Neuronal stem cell (in vitro differentiated cells): ENCODE results near the gene LPIN1.

Experiments used
- DNase-seq: peaks from one replicate; pipeline ENCODE4 v3.0.0-alpha.2; 2013; ENCODE audit warnings: low spot score
- H2AFZ ChIP-seq: one replicate; pipeline ENCODE4 v1.6.1; 2013; ENCODE audit warnings: mild to moderate bottlenecking, low read length, inconsistent platforms
- H2AK5ac ChIP-seq: 2 replicates; pipeline ENCODE4 v1.6.1; 2013; ENCODE audit warnings: low read depth, mild to moderate bottlenecking, inconsistent platforms, low read length, moderate library complexity, mixed read lengths
- H2BK120ac ChIP-seq: 2 replicates; pipeline ENCODE4 v1.6.1; 2013; ENCODE audit warnings: low read depth, mild to moderate bottlenecking, inconsistent platforms, low read length, moderate library complexity, mixed read lengths
- H2BK12ac ChIP-seq: one replicate; pipeline ENCODE4 v1.6.1; 2013; ENCODE audit warnings: low read length, inconsistent platforms
- H2BK15ac ChIP-seq: 2 replicates; pipeline ENCODE4 v1.6.1; 2013; ENCODE audit warnings: mild to moderate bottlenecking, low read length, inconsistent platforms, mixed read lengths
- H2BK5ac ChIP-seq: one replicate; pipeline ENCODE4 v1.6.1; 2013; ENCODE audit warnings: inconsistent platforms, mild to moderate bottlenecking, low read length, moderate library complexity
- H3K14ac ChIP-seq: one replicate; pipeline ENCODE4 v1.6.1; 2013; ENCODE audit warnings: low read length, inconsistent platforms
- H3K18ac ChIP-seq: 2 replicates; pipeline ENCODE4 v1.6.1; 2013; ENCODE audit warnings: low read length, inconsistent platforms
- H3K23ac ChIP-seq: 2 replicates; pipeline ENCODE4 v1.6.1; 2013; ENCODE audit warnings: low read depth, mild to moderate bottlenecking, mixed read lengths, low read length, inconsistent platforms; ENCODE audit not compliant: poor library complexity
- H3K27ac ChIP-seq: replicated peaks from 3 replicates; pipeline ENCODE4 v1.5.1; 2013; ENCODE audit warnings: low read length, inconsistent platforms
- H3K27me3 ChIP-seq, 3 experiments: 2 replicates each; pipeline ENCODE4 v1.6.1; 2013; ENCODE audit warnings: low read length in 3 of 3, mild to moderate bottlenecking in 2 of 3, inconsistent platforms in 1 of 3, low read depth in 1 of 3, mixed read lengths in 1 of 3, moderate library complexity in 1 of 3; ENCODE audit not compliant: control insufficient read depth in 3 of 3, insufficient read depth in 3 of 3
- H3K36me3 ChIP-seq, 2 donors: replicated peaks in 1 of 2; 2 replicates each; pipeline ENCODE4 v1.6.1; 2013; ENCODE audit warnings: low read length in 2 of 2; ENCODE audit not compliant: control insufficient read depth in 2 of 2, insufficient read depth in 2 of 2
- H3K4ac ChIP-seq: 2 replicates; pipeline ENCODE4 v1.6.1; 2013; ENCODE audit warnings: inconsistent platforms, mild to moderate bottlenecking, low read length, moderate library complexity
- H3K4me1 ChIP-seq, 2 donors: 1 replicate in 1 of 2; 2 replicates in 1 of 2; pipeline ENCODE4 v1.6.1; 2013; ENCODE audit warnings: low read length in 2 of 2, low read depth in 1 of 2; ENCODE audit not compliant: control insufficient read depth in 2 of 2, insufficient read depth in 1 of 2
- H3K4me2 ChIP-seq: one replicate; pipeline ENCODE4 v1.6.1; 2013; ENCODE audit warnings: mild to moderate bottlenecking, low read length, inconsistent platforms; ENCODE audit not compliant: insufficient read depth, poor library complexity, severe bottlenecking
- H3K4me3 ChIP-seq, 2 donors: 2 replicates each; pipeline ENCODE4 v1.5.1; 2013; ENCODE audit warnings: low read length in 2 of 2, mild to moderate bottlenecking in 2 of 2, inconsistent platforms in 1 of 2, moderate library complexity in 1 of 2
- H3K79me1 ChIP-seq: one replicate; pipeline ENCODE4 v1.6.1; 2013; ENCODE audit warnings: low read depth, mild to moderate bottlenecking, inconsistent platforms, low read length, moderate library complexity
- H3K9ac ChIP-seq: one replicate; pipeline ENCODE4 v1.6.1; 2013; ENCODE audit warnings: mild to moderate bottlenecking, low read depth, low read length, inconsistent platforms; ENCODE audit not compliant: poor library complexity
- H3K9me3 ChIP-seq, 2 donors: replicated peaks in 1 of 2; 2 replicates each; pipeline versions ENCODE3 to v1.6.1; 2013; ENCODE audit warnings: low read length in 2 of 2, mild to moderate bottlenecking in 2 of 2, inconsistent platforms in 1 of 2, low read depth in 1 of 2, mixed read lengths in 1 of 2, moderate library complexity in 1 of 2; ENCODE audit not compliant: control insufficient read depth in 2 of 2, insufficient read depth in 1 of 2
- H4K8ac ChIP-seq: one replicate; pipeline ENCODE4 v1.6.1; 2013; ENCODE audit warnings: low read depth, mild to moderate bottlenecking, inconsistent platforms, low read length, moderate library complexity
- H4K91ac ChIP-seq: one replicate; pipeline ENCODE4 v1.6.1; 2013; ENCODE audit warnings: low read length, low read depth, mild to moderate bottlenecking, inconsistent platforms; ENCODE audit not compliant: poor library complexity
- WGBS, 2 donors: extraction: QIAGEN DNeasy Blood & Tissue Kit; methylation state at CpG; one replicate each; pipeline ENCODE4 v1.1.7; 2013; ENCODE audit warnings: missing lambda C conversion rate in 2 of 2, mixed read lengths in 1 of 2; ENCODE audit not compliant: insufficient read length in 2 of 2, insufficient replicate concordance in 1 of 2; ENCODE audit errors: extremely low coverage in 2 of 2; 5-methylcytosine and 5-hydroxymethylcytosine counted together

The LPIN1 gene

GRCh38 chr2:11829947-11830707, 83.7 kb downstream of the LPIN1 start:
- no peaks in the 10 kb centered on the region for H3K79me1 ChIP-seq

GRCh38 chr2:11830708-11831301, 84.4 kb downstream of the LPIN1 start:
- Histone ChIP-seq H3K4me1 (peaks cover 4 to 30% of the 10 kb centered on the region in 2 donors), H3K27ac (peak overlapping the region; percentile 97), H2BK120ac (no peak overlapping the region), H2AFZ (peak overlapping the region; percentile 87), H3K4me2 (no peak overlapping the region), H2BK15ac (no peak overlapping the region), H3K14ac (no peak overlapping the region), H3K18ac (no peak overlapping the region), H3K36me3 (peaks cover 4 to 16% of the 10 kb centered on the region in 2 donors), H3K79me1 (no peaks in the 10 kb centered on the region), H3K9ac (no peak overlapping the region), H3K27me3 (no peaks in the 10 kb centered on the region), H3K4ac (no peak overlapping the region), H3K23ac (no peak overlapping the region), H2BK12ac (no peak overlapping the region), H3K4me3 (peak overlapping the region in 1 of 2 donors; percentile 42), H4K8ac (no peak overlapping the region), H4K91ac (no peak overlapping the region), H2AK5ac (no peak overlapping the region), H2BK5ac (no peak overlapping the region), H3K9me3 (peaks cover 0 to 13% of the 10 kb centered on the region in 2 donors)
- no peak for DNase-seq
- WGBS, 2 donors = no CpG with 5 or more reads among the region's 7 CpGs

More at GRCh38 chr2:11829947-11830707, 83.7 kb downstream of the LPIN1 start:
- H3K4me3 ChIP-seq = peak overlapping the region; percentile 13 to 42
- peaks cover 4 to 30% of the 10 kb centered on the region in 2 donors for H3K4me1 ChIP-seq
- H3K4me2 ChIP-seq = peak overlapping the region; percentile 41
- H2AFZ ChIP-seq = peak overlapping the region; percentile 87
- peaks cover 4 to 23% of the 10 kb centered on the region in 2 donors for H3K36me3 ChIP-seq
- no peaks in the 10 kb centered on the region for H3K27me3 ChIP-seq
- WGBS, 2 donors = no CpG with 5 or more reads among the region's 17 CpGs
- peak; percentile 75 for DNase-seq
- no peak overlapping the region for H4K91ac ChIP-seq
- H3K9ac ChIP-seq = no peak overlapping the region
- H2BK15ac ChIP-seq = peak overlapping the region; percentile 41
- H2BK120ac ChIP-seq = peak overlapping the region; percentile 95
- H3K14ac ChIP-seq = no peak overlapping the region
- H3K27ac ChIP-seq = peak overlapping the region; percentile 97
- H4K8ac ChIP-seq = no peak overlapping the region
- H3K18ac ChIP-seq = peak overlapping the region; percentile 92
- peak overlapping the region; percentile 85 for H2BK5ac ChIP-seq
- peaks cover 0 to 11% of the 10 kb centered on the region in 2 donors for H3K9me3 ChIP-seq
- H2AK5ac ChIP-seq = no peak overlapping the region
- no peak overlapping the region for H2BK12ac ChIP-seq
- H3K23ac ChIP-seq = no peak overlapping the region
- H3K4ac ChIP-seq = no peak overlapping the region

- H3K14ac ChIP-seq = no peak overlapping the region
- no peak overlapping the region for H2BK12ac ChIP-seq
- H3K27me3 ChIP-seq = no peaks in the 10 kb centered on the region
- no peak overlapping the region for H4K91ac ChIP-seq
- no peak for DNase-seq
- no peak overlapping the region for H4K8ac ChIP-seq
- H3K27ac ChIP-seq = peak overlapping the region; percentile 45
- peaks cover 0 to 17% of the 10 kb centered on the region in 2 donors for H3K9me3 ChIP-seq
- no peak overlapping the region for H2BK120ac ChIP-seq
- no peak overlapping the region for H2AFZ ChIP-seq
- H2BK15ac ChIP-seq = peak overlapping the region; percentile 32
- H3K4ac ChIP-seq = no peak overlapping the region
- peaks cover 4 to 10% of the 10 kb centered on the region in 2 donors for H3K36me3 ChIP-seq
- WGBS, 2 donors = no CpG with 5 or more reads among the region's 5 CpGs
- H3K79me1 ChIP-seq = no peaks in the 10 kb centered on the region
- H3K18ac ChIP-seq = no peak overlapping the region
- H3K4me3 ChIP-seq = no peak overlapping the region
- H3K9ac ChIP-seq = no peak overlapping the region
- H3K23ac ChIP-seq = no peak overlapping the region
- peaks cover 4 to 28% of the 10 kb centered on the region in 2 donors for H3K4me1 ChIP-seq
- H3K4me2 ChIP-seq = no peak overlapping the region
- no peak overlapping the region for H2AK5ac ChIP-seq
- H2BK5ac ChIP-seq = no peak overlapping the region
Observed at GRCh38 chr2:11831415-11831814, 85.0 kb downstream of the LPIN1 start.

GRCh38 chr2:11832531-11832930, 86.1 kb downstream of the LPIN1 start:
- Histone ChIP-seq H3K36me3 (no peaks in the 10 kb centered on the region), H3K27me3 (no peaks in the 10 kb centered on the region), H3K4me1 (peaks cover 4 to 28% of the 10 kb centered on the region in 2 donors), H2AK5ac (no peak overlapping the region), H3K27ac (no peak overlapping the region), H2AFZ (no peak overlapping the region), H3K4ac (no peak overlapping the region), H3K9me3 (peaks cover 0 to 23% of the 10 kb centered on the region in 2 donors), H2BK12ac (no peak overlapping the region), H2BK5ac (no peak overlapping the region), H3K4me2 (no peak overlapping the region), H3K14ac (no peak overlapping the region), H2BK120ac (no peak overlapping the region), H3K79me1 (no peaks in the 10 kb centered on the region), H4K91ac (no peak overlapping the region), H3K9ac (no peak overlapping the region), H3K18ac (no peak overlapping the region), H3K23ac (no peak overlapping the region), H4K8ac (no peak overlapping the region), H3K4me3 (no peak overlapping the region), H2BK15ac (peak overlapping the region; percentile 34)
- DNase-seq = no peak
- WGBS, 2 donors = no CpG with 5 or more reads among the region's 5 CpGs
